Esophagus squamous epithelium (tissue), 4 donors: ENCODE results near the gene CYP2A6.

Source experiments
- CTCF ChIP-seq, 6 experiments: fragments of 450-650 bp in 4 of 6; fragments of 200-600 bp in 2 of 6; sonication (generic) in 2 of 6; IDR thresholded peaks; one replicate each; pipeline ENCODE4 v1.5.1; 2016 to 2019; ENCODE audit warnings: antibody characterized with exemption in 6 of 6, mild to moderate bottlenecking in 4 of 6, moderate library complexity in 4 of 6
- POLR2A ChIP-seq, 4 donors: fragments of 450-650 bp; IDR thresholded peaks; one replicate each; pipeline ENCODE4 v1.6.1; 2017; ENCODE audit warnings: antibody characterized with exemption in 4 of 4, mild to moderate bottlenecking in 4 of 4, moderate library complexity in 3 of 4

DNA sequence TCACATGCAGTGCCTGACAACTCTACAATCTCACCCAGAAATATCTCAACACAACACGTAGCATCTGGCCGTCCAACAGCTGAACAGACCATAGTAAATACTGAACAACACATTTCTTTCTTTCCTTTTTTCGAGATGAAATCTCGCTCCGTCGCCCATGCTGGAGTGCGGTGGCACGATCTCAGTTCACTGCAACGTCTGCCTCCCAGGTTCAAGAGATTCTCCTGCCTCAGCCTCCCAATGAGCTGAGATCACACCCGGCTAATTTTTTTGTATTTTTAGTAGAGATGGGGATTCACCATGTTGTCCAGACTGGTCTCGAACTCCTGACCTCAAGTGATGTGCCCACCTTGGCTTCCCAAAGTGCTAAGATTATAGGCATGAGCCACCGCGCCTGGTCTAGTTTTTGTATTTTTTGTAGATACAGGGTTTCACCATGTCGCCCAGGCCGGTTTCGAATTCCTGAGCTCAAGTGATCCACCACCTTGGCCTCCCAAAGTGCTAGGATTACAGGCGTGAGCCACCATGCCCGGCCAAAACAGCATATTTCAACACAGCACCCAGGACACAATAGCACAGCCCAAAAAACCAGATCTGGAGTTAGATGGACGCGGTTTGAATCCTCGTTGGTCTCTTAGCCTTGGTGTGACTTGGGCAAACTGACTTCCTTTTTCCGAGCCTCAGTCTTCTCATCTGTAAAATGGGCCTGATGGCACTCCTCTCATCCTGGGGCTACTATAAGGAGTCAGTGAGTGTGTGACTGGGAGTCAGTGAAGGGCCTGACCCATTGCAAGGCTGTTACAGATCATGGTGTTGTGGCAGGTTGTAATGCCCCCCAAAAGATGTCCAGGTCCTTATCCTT lies 22.6 kb downstream of the CYP2A6 start:
- TF ChIP-seq POLR2A (IDR thresholded peaks at IDR 0.05), result no peak
- no peak for TF ChIP-seq CTCF (IDR thresholded peaks at IDR 0.05)
